Activated T-helper 1 cell treated with Interleukin-2 at 50 U/mL for 16 hours (primary cell): Measurements from ENCODE around the gene HABP4.

ENCODE experiments used
- DNase-seq: peaks from one replicate; pipeline ENCODE4 v3.0.0-alpha.2; 2020; ENCODE audit warnings: low read depth

HABP4 gene

DNA sequence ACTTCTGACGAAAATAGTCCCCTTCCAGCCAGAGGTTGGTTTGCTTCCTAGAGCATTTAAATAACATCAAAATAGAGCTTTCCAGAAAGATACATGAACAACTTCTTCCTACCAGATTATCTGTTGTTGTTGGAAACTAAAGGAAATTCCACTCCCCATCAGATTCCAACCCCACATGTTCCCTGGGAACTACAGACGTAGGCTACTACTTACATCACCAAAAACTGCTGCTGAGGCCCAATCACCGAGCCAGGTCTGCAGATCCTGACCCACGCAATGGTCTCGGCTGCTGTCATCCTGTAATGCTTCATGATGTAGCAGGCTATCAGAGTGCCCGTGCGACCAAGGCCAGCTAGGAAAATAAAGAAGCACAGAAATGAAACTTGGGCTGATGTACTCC is 73.4 kb downstream of the HABP4 start:
- DNase-seq, result no peak

DNA sequence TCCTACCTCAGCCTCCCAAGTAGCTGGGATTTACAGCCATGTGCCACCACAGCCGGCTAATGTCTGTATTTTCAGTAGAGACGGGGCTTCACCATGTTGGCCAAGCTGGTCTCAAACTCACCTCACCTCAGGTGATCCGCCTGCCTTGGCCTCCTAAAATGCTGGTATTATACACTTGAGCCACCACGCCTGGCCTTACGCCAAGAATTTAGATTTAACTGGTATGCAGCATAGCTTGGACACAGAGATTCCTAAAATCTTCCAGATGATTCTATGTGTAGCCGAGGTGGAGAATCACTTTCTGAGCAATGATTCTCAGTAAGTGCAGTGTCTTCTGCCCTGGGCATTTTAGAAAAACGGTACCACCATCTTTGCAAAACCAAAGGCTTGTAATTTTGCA is 74.1 kb downstream of the HABP4 start:
- no peak for DNase-seq

DNA sequence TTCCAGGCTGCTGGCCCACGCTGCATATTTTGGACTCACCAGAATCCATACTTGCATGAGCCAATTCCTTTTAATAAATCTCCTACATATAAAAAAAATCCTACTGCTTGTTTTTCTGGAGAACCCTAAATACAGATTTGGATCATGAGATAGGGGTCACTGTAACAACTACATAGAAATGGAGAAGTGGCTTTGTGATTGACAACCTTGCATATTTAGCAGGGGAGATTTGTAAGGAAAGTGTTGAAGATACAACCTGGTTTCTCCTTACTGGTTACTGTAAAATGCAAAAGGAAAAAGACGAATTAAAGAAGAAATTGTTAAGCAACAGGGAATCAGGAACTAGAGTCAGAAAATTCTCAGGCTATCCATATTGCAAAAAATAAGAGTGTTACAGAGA is 74.8 kb downstream of the HABP4 start:
- no peak for DNase-seq

- no peak for DNase-seq
Observed at GRCh38 chr9:96532173-96532572, 82.2 kb downstream of the HABP4 start.

GRCh38 chr9:96540106-96540505 is 90.1 kb downstream of the HABP4 start:
- DNase-seq, result no peak
